Fibroblast of skin of right biceps (primary cell): ENCODE data around the gene TBCEL.
A peak's percentile ranks its signal among the peaks of the same experiment; 100 is the strongest.

Source experiments
- DNase-seq: peaks from one replicate; pipeline ENCODE4 v3.0.0-alpha.2; 2013

The TBCEL gene

DNA sequence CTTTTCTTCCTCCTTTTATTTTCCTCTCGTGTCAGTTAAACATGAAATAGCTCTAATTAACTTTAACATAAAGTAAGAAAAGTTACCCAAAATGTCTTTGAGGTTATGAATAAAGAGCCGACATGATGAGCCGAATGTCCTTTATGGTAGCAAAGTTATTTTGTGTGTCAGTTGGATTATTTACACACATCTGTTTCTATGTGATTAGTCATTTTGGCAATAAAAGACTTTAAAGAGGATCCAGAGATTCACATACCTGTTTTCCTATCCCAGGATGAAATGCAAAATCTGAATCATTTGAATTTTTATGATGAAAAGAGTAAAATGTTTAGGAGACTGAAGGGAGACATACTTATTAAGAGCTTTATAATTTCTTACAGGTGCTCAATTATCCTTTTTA is 43.1 kb downstream of the TBCEL start:
- no peak for DNase-seq

DNA sequence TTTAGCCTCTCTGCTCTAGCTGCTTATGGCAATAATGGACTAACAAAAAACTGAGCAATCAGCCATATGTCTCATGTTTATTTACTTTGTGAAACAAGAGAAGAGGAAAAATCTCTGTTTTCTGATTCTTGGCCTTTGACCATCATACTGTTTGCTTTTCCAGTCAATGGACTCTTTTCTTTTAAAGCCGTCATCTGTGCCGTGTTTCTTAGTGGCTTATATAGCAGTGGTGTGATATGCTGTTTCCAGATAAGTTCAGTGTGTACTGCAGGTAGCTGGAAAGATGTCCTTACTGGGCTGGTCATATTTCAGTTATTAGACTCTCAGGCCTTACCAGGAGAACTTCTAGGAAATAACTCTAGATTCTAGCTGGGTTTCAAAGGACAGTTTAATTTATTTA is 43.6 kb downstream of the TBCEL start:
- DNase-seq: no peak

DNA sequence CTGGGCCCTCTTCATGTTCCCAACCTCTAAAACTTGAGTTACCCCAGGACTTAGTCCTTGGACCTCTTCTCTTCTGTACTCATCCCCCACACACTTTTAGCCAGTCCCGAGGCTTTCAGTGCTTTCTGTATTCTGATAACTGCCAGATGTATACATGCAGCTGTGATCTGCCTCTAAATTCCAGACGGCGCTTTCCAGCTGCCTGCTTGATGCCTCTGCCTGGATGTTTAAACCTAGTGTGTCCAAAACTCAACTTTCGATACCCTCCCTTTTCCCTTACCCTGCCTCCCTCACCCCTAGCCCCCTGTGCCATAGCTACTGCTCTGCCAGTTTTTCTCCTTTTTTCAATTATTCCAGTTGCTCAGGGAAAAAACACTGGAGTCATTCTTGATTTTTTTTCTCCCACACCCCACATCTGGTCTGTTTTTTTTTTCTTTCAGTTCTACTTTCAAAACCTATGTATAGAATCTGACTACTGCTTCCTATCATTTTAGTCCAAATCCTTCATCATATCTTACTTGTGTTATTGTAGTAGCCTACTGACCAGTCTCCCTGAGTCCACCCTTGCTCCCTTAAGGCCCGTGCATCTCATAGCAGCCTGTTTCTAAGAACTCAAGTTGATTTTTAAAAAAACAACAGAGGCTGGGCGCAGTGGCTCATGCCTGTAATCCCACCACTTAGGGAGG is 44.2 kb downstream of the TBCEL start:
- no peak for DNase-seq

DNA sequence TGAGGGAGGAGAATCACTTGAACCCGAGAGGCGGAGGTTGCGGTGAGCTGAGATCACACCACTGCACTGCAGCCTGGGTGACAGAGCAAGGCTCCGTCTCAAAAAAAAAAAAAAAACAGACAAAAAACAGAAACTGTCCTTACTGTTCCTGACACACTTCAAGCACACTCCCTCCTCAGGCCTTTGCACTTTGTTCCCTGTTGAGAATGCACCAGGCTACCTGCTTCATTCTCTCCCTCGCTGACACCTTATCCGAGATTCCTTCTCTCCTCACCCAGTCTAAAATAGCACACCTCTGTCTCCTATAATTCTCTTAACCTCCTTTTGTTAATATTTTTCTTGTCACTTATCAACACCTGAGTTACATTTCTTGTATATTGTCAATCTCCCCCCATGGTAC is 44.9 kb downstream of the TBCEL start:
- DNase-seq: no peak

DNA sequence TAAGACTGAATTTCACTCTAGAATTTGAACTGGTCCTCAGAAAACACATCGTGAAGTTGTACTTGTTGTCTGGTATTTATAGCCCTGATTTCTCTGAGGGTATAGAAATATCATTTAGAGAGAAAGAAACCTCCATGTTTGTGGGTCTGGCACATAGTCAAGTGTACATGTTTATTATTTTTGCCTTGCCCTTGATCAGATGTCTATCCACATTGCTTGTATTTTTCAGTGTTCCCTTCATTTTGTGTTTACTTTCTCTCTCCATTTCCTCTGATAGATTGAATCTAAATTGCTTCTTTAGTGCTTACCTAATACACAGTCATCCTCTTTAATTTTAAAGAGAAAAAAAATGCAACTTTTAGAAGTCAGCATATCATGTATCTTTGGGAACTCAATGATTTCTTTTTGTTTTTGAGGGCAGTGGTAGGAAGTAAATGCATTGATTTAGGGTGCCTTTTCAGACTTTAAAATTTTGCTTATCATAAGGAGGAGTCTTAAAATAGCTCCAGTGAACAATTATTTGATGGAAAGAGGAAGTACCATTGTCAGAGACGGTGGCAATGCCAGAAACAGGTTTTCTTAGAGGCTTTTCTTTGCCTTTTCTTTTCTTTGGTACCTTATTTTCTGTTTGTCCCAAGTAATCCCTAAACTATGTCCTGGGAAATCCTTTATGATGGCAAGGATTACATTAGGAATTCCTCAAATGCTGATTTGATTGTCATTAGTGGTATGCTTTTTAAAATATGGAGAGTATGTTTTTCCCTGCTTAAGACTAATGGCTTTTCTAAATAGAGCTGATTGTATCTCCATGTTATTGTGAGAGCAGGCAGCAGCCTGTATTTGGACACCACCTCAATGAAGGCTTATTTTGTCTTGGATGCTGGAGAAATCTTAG is 47.3 kb downstream of the TBCEL start:
- no peak for DNase-seq

DNA sequence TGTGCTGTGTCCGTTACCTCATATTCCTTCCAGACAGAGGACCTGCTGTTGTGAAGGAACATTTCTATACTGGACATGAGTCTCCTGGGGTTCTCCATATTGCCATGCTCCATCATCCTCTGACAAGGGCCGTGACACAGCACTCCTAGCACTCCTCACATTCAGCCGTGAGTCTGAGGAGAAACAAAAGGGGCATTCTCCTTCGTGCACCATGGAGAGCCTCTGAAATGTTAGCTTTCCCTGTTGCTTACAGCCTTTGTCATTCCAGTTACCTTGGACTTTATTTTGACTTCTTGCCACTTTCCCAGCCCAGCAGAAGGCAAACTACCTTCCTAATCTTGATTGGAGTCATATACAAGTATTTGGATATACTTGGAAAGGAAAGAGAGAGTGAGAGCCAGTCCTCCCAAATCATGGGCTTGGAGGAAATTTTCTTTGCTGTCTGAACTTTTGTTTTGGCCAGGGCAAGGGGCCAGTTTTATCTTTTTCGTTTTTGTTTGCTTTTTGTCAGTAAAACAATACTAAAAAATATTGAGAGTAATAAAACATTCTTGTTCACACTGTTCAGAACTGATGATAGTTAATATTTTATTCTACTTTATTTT is 48.0 kb downstream of the TBCEL start:
- no peak for DNase-seq

DNA sequence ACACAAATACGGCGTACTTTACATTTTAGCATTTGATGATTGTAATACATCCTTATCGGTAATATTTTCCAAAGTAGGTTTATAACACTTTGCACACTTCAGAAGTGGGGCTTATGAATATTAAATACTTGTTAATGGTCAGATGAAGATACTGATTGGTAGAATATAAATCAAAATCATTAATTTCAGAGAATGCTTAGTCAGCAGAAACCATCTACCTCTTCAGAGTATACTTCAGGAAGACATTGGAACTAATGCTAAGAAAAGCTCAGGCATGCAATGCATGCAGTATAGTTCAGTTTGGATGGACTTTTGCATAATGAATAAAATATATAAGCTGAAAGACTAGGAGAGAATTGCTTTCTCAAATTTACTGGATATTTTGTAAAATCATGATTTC is 57.4 kb downstream of the TBCEL start:
- no peak for DNase-seq

DNA sequence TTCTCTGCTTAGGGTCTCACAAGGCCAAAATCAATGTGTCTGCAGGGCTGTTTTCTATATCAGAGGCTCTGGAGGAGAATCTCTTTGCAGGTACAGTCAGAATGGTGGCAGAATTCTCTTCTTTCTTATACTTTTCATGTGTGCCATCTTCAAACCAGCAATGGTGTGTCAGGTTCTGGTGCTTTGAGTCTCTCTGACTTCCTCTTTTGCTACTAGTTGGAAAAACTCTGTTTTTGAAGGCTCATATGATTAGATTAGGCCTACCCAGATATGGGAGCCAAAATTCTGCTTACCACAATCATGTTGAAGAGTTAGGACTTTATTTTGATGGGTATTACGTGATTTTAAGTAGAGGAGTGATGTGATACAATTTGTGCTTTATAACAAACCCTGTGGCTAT is 58.3 kb downstream of the TBCEL start:
- DNase-seq: no peak

DNA sequence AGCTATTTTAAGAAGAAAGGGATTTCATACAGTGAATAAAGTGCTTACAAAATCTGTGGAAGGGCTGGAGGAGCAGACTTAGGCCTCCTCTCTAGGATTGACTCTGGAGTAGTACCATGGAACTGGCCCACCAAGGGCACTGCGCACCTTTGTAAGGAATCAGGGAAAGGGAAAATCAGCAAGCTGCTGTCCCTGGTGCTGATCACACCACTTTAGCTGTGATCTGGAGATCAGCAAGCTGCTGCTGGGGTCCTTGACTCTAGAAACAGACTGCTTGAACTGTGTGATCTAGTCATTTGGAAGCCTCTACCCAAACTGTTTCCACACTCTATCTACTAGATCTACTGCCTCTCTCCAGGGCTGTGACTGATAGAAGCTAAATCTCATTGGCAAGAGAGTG is 58.8 kb downstream of the TBCEL start:
- peak; percentile 23 for DNase-seq

DNA sequence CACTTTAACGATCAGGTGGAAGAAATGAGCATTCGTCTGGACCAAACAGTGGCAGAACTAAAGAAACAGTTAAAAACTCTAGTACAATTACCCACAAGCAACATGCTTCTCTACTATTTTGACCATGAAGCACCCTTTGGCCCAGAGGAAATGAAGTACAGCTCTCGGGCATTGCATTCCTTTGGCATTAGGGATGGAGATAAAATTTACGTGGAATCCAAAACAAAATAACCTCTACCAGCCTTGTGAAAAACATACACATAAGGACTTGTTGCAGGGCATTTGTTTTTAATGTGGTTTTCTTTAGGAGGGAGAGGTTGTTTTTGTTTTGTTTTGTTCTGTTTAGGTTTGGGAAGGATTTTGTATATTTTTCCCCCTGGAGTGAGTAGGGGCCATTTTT is 63.0 kb downstream of the TBCEL start:
- no peak for DNase-seq

DNA sequence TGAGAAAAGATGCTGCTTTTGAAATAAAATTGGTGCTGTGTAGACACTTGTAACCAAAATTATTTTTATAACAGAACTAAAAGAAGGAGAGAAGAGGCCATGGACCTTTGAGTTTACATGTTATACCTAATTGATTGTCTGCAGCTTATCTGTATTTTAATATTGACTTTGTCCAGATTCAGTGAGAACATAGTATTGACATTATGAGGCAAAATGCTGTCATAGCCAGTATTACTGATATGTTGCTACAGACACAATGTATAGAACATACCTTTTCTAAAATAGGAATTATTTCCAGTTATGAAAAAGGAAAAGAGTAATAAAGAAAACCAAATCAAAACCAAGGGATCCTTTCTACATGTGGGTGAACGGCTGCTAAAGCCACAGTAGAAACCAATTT is 65.7 kb downstream of the TBCEL start:
- no peak for DNase-seq

DNA sequence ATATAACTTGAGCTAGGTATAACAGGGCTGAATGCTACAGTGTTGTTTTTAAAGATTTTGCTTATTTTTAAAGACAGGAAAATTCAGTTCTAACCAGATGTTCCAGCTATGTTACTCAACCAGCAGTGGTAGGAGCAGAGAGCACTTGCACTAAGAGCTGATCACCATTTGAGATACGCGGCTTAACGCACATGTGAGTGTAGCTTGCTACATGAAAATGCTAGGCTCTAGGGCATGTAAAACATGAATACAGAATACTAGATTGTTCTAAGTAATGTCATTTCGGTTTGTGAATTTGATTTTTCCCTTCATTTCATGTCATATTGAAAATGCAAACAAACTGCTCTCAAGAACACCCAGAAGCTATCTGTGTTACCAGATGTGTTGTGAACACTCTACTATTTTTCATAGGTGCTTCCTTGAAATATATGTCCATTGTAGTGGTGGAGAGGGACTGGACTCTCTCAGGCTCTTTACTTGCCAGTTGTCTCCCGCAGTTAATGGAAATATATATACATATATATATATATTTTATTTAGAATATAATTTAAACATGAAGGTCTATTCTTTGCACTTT is 66.3 kb downstream of the TBCEL start:
- DNase-seq: no peak

DNA sequence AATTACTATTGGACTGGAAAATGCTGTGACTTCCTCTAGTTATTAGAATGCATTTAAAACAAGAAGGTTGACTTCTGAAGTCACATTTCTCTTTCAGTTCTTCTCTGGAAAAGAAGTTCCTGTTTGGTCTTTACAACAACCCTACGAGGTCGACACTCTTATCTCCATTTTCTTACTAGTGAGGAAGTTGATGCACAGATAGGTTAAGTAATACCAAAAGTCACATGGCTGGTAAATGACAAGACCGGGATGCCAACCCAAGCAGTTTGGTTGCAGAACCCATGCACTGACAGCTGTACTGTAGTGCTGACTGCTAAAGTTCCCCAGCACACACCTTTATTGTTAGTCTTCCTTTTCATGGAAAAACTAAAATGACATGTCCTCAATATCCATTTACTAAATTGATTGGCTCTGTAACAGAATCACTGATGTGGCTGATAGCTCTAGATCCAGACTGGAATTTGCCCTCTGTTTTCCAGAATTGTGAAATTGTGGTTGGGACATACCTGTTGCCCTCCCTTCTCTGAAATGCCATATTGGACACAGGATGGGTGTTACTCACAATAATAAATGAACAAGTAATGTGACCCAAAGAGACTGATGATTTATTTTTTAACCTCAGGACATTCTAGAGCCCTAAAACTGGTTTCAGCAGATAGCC is 67.7 kb downstream of the TBCEL start:
- no peak for DNase-seq

DNA sequence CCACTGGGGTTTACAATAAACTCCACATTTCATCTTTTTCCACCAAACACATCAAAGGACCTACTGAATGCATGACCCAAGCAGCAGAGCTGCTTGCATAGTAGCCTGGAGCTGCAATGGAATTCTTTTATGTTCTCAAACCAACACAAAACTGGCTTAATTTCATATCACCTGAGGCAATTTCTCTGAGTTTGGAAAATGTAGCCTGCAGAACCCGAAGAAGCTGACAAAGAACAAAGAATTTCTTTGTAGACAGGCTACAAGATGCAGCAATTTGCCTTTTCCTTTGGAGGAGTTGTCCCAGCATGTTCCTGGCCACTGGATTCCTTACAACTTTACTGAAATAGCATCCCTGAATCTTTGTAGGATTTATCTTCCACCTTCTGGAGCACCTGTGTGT is 71.7 kb downstream of the TBCEL start:
- no peak for DNase-seq

DNA sequence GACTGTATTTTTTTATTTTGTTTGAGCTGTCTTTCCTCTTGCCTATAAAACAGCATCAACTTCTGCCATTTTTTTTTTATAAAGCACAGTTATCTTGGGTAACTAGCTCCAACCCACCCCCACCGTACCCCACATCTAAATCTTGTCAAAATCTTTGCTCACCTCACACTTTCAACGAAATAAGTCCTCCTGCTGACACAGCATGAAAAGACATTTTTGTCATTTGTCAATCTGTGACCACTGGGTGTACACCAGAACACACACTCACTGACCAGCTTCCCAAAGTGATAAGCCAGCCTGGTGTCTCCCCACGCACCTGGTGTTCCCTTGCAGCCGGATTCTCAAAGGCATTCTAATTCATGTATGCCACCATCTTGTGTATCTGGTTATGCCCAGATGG is 75.5 kb downstream of the TBCEL start:
- DNase-seq: no peak

DNA sequence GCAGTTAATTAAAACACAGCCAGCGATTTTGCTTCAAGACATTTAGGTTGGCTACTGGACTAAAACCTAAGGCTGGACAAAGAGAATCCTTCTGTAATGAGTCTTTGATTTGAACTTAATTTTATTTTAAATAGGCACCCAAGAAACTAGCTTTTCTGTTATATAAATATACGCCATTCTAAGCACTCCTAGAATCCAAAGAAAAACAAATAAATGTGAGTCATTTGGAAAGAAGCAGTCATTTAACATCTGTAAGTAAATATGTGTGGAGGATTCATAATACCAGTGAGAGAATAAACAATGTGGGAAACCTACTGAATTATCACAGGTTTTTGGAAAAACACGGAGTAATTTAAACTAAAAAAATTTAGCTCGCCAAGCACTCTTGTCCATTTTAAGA is 76.0 kb downstream of the TBCEL start:
- no peak for DNase-seq

DNA sequence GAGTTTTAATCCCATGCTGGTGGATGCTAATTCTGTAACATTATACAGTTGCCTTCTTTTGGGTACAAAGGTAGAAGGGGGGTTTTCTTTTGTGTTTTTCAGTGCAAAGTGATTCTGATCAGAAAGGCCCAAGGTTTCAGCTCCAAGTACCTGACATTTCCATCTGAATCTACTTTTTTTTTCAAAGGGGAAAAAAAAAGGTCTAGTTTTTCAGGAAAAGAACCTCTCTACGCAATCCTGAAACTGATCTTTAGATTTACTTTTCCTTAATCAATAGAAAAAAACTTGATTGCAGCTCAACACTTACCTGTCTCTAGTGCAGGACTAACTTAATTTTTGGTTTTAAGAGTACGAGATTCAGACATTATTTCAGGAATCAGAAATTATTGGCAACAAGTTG is 77.0 kb downstream of the TBCEL start, which contains the start of gene TECTA:
Gene TECTA (plus strand): TSS at position 301 of the 400 bp plus-strand sequence. CDS start 1,423 bp downstream, outside the sequence.
- no peak for DNase-seq

DNA sequence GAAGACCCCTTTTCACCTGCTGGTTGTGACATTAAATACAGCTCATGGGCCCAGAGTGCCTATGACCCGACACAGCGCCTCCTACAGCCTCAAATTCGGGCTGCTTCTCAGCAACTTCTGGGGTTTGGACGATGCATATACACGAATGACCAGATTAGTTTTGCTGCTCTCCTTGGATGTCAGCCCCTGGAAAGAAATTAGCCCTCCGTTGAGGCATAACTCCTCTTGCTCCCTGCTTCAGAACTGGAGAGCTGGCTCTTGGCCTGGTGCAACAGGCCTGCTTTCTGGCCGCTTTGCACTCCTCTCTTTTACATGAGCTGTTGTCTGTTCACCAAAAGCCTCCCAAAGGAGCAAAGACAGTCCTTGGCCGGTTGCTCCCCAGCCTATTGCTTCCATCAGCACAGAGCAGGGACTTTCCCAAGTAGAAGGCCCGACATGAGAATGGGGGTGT is 80.4 kb downstream of the TBCEL start:
- DNase-seq: no peak

DNA sequence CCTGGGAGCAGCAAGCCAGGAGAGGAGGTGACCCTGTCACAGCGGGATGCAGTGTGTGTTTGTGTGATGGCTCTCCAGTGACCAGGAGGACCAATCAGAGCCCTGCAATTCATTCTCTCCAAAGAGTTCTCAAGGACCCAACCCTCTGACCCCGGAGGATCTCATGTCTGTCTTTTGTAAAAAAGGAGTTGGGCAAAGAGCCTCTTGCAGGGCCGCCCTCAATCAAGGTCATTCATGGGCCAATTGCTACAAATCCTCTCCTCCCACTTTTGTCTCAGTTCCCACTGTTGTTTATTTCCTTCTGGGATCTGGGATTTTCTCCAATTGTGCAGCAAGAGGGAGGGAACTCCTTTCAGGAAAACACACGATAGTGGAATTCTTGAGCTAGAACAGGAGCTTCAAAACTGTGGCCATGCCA is 81.2 kb downstream of the TBCEL start:
- no peak for DNase-seq

DNA sequence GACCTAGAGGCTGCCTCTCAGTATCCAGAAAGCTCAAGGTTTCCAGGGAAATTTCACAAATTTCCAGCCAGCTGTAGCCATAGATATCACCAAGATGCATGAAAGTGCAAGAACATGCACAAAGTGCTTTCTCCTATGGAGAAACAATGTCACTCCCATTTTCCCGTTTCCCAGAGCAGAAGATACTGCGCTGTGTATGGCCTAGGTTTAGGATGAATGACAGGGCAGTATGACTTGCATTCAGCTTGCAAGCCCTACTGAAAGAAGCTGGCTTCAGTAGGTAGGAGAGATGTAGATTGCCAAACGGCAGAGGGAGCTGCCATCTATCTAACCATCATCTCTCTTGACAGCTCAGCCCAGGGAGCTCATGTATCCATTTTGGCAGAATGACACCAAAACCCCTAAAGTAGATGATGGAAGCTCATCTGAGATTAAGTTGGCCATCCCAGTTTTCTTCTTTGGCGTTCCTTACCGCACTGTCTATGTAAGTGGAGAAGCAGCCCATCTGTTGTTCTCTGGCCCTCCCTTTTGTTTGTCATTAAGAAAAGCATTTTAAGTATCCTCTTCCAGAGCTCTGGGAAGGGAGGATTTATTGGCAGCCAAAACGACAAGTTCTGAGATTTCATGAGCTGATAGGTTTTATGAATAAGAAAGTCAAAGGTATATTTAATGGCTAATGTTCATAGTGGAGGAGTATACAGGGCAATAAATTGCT is 81.7 kb downstream of the TBCEL start:
- DNase-seq: no peak

DNA sequence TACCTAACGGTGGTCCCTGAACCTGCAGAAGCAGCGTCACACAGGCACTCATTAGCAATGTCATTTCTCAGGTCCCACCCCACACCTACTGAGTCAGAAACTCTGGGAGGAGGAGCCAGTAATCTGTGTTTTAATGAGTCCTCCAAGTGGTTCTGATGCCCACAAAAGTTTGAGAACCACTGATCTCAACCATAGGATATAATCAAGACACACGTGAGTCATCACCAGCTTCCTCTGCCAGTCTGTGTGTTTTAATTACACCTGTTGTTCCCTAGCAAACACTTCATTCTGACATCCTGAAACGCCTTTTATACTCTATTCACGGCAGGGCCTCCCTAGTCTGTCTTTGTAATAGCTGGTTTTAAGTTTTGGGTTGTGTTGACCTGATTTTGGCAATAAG is 82.9 kb downstream of the TBCEL start:
- DNase-seq: no peak

DNA sequence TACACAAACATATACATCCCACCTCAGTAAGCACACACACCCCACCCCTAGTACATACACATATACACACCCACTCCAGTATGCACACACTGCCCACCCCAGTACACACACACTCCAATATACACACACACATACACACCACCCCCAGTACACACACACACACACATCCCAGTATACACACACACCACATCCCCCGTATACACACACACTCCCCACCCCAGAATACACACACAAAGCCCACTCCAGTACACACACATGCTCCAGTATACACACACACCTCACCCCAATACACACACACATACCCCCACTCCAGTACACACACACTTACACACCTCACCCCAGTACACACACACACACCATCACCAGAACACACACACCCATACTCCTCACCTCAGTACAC is 84.5 kb downstream of the TBCEL start:
- no peak for DNase-seq
